ENCODE measurements around the gene MAML3.

Gene MAML3

GRCh38 chr4:140180577-140180976, 26.6 kb upstream of the MAML3 start:
- TF ChIP-seq POLR2A (IDR thresholded peaks at IDR 0.05; ENCODE audit: extremely low read depth, insufficient read length) (no peak), MYC (IDR thresholded peaks at IDR 0.05; ENCODE audit: low read depth, low read length) (no peak), CTCF (IDR thresholded peaks at IDR 0.05; ENCODE audit: low read depth, low read length) (no peak)
- TF ChIP-seq, protein P1, sequence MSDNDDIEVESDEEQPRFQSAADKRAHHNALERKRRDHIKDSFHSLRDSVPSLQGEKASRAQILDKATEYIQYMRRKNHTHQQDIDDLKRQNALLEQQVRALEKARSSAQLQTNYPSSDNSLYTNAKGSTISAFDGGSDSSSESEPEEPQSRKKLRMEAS (IDR thresholded peaks at IDR 0.05; ENCODE audit: low read depth, low read length) = no peak
- DNase-seq (ENCODE audit: low read depth) = no peak
- H3K4me3 ChIP-seq (ENCODE audit: low read depth, low read length) = no peak overlapping the region

GRCh38 chr4:140176735-140177134, 22.8 kb upstream of the MAML3 start:
- no peak overlapping the region for H3K4me3 ChIP-seq (ENCODE audit: low read depth, low read length)
- TF ChIP-seq MYC (IDR thresholded peaks at IDR 0.05; ENCODE audit: low read depth, low read length) (no peak), POLR2A (IDR thresholded peaks at IDR 0.05; ENCODE audit: extremely low read depth, insufficient read length) (no peak), CTCF (IDR thresholded peaks at IDR 0.05; ENCODE audit: low read depth, low read length) (no peak)
- TF ChIP-seq, protein P1 (IDR thresholded peaks at IDR 0.05; ENCODE audit: low read depth, low read length) = no peak
- DNase-seq (ENCODE audit: low read depth) = peak; percentile 17

- H3K4me3 ChIP-seq (ENCODE audit: low read depth, low read length) = no peak overlapping the region
- peak; percentile 13 for DNase-seq (ENCODE audit: low read depth)
- TF ChIP-seq POLR2A (IDR thresholded peaks at IDR 0.05; ENCODE audit: extremely low read depth, insufficient read length) = no peak
- no peak for TF ChIP-seq CTCF (IDR thresholded peaks at IDR 0.05; ENCODE audit: low read depth, low read length)
Observed at GRCh38 chr4:140174543-140174942, 20.6 kb upstream of the MAML3 start.

- TF ChIP-seq POLR2A (IDR thresholded peaks at IDR 0.05; ENCODE audit: extremely low read depth, insufficient read length) (no peak), MYC (IDR thresholded peaks at IDR 0.05; ENCODE audit: low read depth, low read length) (no peak), CTCF (IDR thresholded peaks at IDR 0.05; ENCODE audit: low read depth, low read length) (no peak)
- TF ChIP-seq, protein P1 (IDR thresholded peaks at IDR 0.05; ENCODE audit: low read depth, low read length) = no peak
Observed at GRCh38 chr4:140172960-140173359, 19.0 kb upstream of the MAML3 start.

DNA sequence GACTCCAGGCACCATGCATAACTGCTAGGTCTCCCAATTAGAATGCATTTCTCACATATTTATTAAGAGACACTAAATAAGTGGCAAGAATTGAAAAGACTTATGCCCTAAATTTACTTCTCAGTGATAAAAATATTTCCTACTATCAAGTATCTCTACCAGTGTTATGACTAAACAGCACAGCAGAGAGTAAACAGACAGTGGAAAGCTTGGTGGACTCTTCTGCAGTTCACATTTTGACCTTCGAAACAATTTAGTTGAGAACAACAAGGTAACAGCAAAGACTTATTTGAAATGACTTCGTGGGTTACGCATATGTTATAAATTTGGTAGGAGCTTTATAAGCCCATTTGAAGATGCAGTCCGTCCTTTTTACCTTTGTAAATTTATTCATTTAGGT, 16.3 kb upstream of the MAML3 start:
- TF ChIP-seq CTCF (IDR thresholded peaks at IDR 0.05; ENCODE audit: low read depth, low read length) (no peak), MYC (IDR thresholded peaks at IDR 0.05; ENCODE audit: low read depth, low read length) (no peak), POLR2A (IDR thresholded peaks at IDR 0.05; ENCODE audit: extremely low read depth, insufficient read length) (no peak)
- TF ChIP-seq, protein P1 (IDR thresholded peaks at IDR 0.05; ENCODE audit: low read depth, low read length) = no peak

More at GRCh38 chr4:140172960-140173359, 19.0 kb upstream of the MAML3 start:
- no peak for DNase-seq (ENCODE audit: low read depth)
- H3K4me3 ChIP-seq (ENCODE audit: low read depth, low read length) = no peak overlapping the region

GRCh38 chr4:140168936-140169335, 15.0 kb upstream of the MAML3 start:
- no peak for DNase-seq (ENCODE audit: low read depth)
- TF ChIP-seq MYC (IDR thresholded peaks at IDR 0.05; ENCODE audit: low read depth, low read length) (no peak), POLR2A (IDR thresholded peaks at IDR 0.05; ENCODE audit: extremely low read depth, insufficient read length) (no peak), CTCF (IDR thresholded peaks at IDR 0.05; ENCODE audit: low read depth, low read length) (no peak)
- TF ChIP-seq, protein P1 (IDR thresholded peaks at IDR 0.05; ENCODE audit: low read depth, low read length) = no peak
- no peak overlapping the region for H3K4me3 ChIP-seq (ENCODE audit: low read depth, low read length)

More for the DNA sequence above, 16.3 kb upstream of the MAML3 start:
- H3K4me3 ChIP-seq (ENCODE audit: low read depth, low read length) = no peak overlapping the region
- DNase-seq (ENCODE audit: low read depth) = no peak

All from NB4 (cell line).